ENCODE measurements around the gene OR6S1. TPM values are rescaled to one million over a fixed set of nuclear protein-coding genes. Genes with fewer than 3 reads are reported as not detected.

Gene OR6S1
- not detected for total RNA-seq

- no peak for DNase-seq
Observed at GRCh38 chr14:20641591-20641990, at the start of gene OR6S1. Gene OR6S1 (minus strand): TSS chr14:20641691. CDS start chr14:20641691, 0 bp downstream.

GRCh38 chr14:20690848-20691640 lies 49.6 kb upstream of the OR6S1 start:
- DNase-seq = peak; percentile 33

GRCh38 chr14:20688167-20688839 lies 46.8 kb upstream of the OR6S1 start, which contains the start of gene ANG:
Gene ANG (plus strand): TSS chr14:20688764. CDS start chr14:20693565, 4,801 bp downstream.
- no peak for DNase-seq

- DNase-seq = no peak
Observed at GRCh38 chr14:20687362-20688166, 46.1 kb upstream of the OR6S1 start.

- DNase-seq = no peak
Observed at GRCh38 chr14:20686386-20687143, 45.1 kb upstream of the OR6S1 start.

GRCh38 chr14:20684662-20685456 lies 43.4 kb upstream of the OR6S1 start:
- DNase-seq = peak; percentile 15

- DNase-seq = peak; percentile 71
Observed at GRCh38 chr14:20683891-20684661, 42.6 kb upstream of the OR6S1 start, which contains the start of gene RNASE4. Gene RNASE4 (plus strand): TSS chr14:20684560. CDS start chr14:20699372, 14,812 bp downstream.

GRCh38 chr14:20683125-20683890 lies 41.8 kb upstream of the OR6S1 start:
- peak; percentile 67 for DNase-seq

GRCh38 chr14:20682435-20683124 lies 41.1 kb upstream of the OR6S1 start:
- peak; percentile 93 for DNase-seq

- no peak for DNase-seq
Observed at GRCh38 chr14:20682127-20682434, 40.6 kb upstream of the OR6S1 start.

GRCh38 chr14:20681348-20682126 lies 40.0 kb upstream of the OR6S1 start:
- DNase-seq = peak; percentile 59

- DNase-seq = no peak
Observed at GRCh38 chr14:20680843-20681347, 39.4 kb upstream of the OR6S1 start.

GRCh38 chr14:20680363-20680762 lies 38.9 kb upstream of the OR6S1 start:
- no peak for DNase-seq

- no peak for DNase-seq
Observed at GRCh38 chr14:20679907-20680306, 38.4 kb upstream of the OR6S1 start.

- DNase-seq = no peak
Observed at GRCh38 chr14:20676072-20676471, 34.6 kb upstream of the OR6S1 start.

- no peak for DNase-seq
Observed at GRCh38 chr14:20675669-20676068, 34.2 kb upstream of the OR6S1 start.

GRCh38 chr14:20671597-20672283 lies 30.2 kb upstream of the OR6S1 start:
- no peak for DNase-seq
